Spleen (tissue), 7 donors: ENCODE results near the gene MYT1.

Experiments used
- POLR2A ChIP-seq, 3 donors: fragments of 450-650 bp; IDR thresholded peaks; one replicate each; pipeline ENCODE4 v1.5.1; 2017; ENCODE audit warnings: antibody characterized with exemption in 3 of 3, mild to moderate bottlenecking in 1 of 3
- POLR2AphosphoS5 ChIP-seq, 3 donors: sonication (generic); formaldehyde crosslinking; IDR thresholded peaks; one replicate each; pipeline ENCODE4 v1.5.1; 2017; ENCODE audit warnings: antibody characterized with exemption in 3 of 3
- TF ChIP-seq, protein P1 (sequence below), 11 experiments: fragments of 200-600 bp in 7 of 11; fragments of 450-650 bp in 4 of 11; sonication (generic) in 4 of 11; IDR thresholded peaks in 8 of 11; conservative IDR thresholded peaks in 3 of 11; 1 replicate in 7 of 11; 2 replicates in 4 of 11; pipeline versions ENCODE4 v1.4.0 to v1.8.0; 2016 to 2021; ENCODE audit warnings: antibody characterized with exemption in 11 of 11, inconsistent platforms in 4 of 11, mild to moderate bottlenecking in 1 of 11
- donor health status: DM: no; HTN: no; CAD: no; lungs with moderate emphysema.
- donor health status: DM: no; HTN: no; CAD: no.
- donor health status: DM: no; HTN: no; CAD: no.

DNA sequence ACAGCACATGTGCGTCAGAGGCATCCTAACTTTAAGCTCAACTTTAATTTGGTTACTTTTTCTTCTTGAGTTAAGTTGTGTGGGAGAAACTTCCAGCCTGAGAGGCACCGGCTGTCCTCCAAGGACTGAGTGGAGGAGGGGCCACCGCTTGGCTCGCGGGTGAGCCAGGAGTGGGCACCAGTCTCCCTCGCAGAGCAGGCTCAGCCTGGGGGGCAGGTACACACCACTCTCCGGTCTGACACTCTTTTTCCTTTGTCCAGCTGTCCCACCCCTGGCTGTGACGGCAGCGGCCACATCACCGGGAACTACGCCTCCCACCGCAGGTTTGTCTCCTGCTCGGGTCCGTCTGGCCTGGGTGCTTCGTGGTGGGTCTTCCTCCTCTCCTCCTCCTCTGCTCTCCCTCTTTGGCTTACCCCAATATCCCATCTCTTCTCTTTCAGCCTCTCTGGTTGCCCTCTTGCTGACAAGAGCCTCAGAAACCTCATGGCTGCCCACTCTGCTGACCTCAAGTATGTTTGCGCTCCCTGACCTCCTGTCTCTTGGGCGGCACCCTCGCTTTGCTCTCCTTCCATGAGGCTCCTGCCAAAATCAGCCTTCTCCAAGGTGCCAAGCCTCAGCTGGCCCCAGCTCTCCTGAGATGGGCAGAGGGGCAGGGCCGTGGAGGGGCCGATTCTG lies 58.7 kb downstream of the MYT1 start:
- TF ChIP-seq, protein P1, sequence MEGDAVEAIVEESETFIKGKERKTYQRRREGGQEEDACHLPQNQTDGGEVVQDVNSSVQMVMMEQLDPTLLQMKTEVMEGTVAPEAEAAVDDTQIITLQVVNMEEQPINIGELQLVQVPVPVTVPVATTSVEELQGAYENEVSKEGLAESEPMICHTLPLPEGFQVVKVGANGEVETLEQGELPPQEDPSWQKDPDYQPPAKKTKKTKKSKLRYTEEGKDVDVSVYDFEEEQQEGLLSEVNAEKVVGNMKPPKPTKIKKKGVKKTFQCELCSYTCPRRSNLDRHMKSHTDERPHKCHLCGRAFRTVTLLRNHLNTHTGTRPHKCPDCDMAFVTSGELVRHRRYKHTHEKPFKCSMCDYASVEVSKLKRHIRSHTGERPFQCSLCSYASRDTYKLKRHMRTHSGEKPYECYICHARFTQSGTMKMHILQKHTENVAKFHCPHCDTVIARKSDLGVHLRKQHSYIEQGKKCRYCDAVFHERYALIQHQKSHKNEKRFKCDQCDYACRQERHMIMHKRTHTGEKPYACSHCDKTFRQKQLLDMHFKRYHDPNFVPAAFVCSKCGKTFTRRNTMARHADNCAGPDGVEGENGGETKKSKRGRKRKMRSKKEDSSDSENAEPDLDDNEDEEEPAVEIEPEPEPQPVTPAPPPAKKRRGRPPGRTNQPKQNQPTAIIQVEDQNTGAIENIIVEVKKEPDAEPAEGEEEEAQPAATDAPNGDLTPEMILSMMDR (IDR thresholded peaks at IDR 0.05 in 8 of 11, conservative IDR thresholded peaks at IDR 0.05 in 3 of 11), result no peak
- TF ChIP-seq POLR2AphosphoS5 (IDR thresholded peaks at IDR 0.05) (no peak), POLR2A (IDR thresholded peaks at IDR 0.05) (no peak)
